ENCODE measurements around the gene SERPINB6. TPM values are rescaled to one million over a fixed set of nuclear protein-coding genes. Genes with fewer than 3 reads are reported as not detected.

Gene SERPINB6
- total and polyA plus RNA-seq, 9 of the 15 experiments (the other 6 are each of a cell fraction or from before 2014, with no cell fraction given), result 86.6 to 211 (median 143) TPM

GRCh38 chr6:2915150-2915549 is 56.2 kb downstream of the SERPINB6 start:
- H3K9me3 ChIP-seq (replicated peaks; ENCODE audit: control insufficient read depth, insufficient read depth, low read depth, low read length), result no peaks in the 10 kb centered on the region
- no peaks in the 10 kb centered on the region for H3K79me2 ChIP-seq (ENCODE audit: control insufficient read depth, insufficient read depth, low read length)
- no peak overlapping the region for H3K4me2 ChIP-seq (ENCODE audit: insufficient read depth, low read length)
- intact Hi-C loops (cut with micrococcal nuclease), result no loop called here
- no peak for DNase-seq (ENCODE audit: extremely low read depth in 1 of 4, low spot score in 3 of 4)
- H3K9ac ChIP-seq (ENCODE audit: insufficient read depth in 1 of 2, low read depth in 2 of 2, low read length in 2 of 2), result no peak overlapping the region
- no peak for FAIRE-seq
- in situ Hi-C loops (cut with MboI), result no loop called here
- 24% methylated on average over 3 of the region's 3 CpGs for WGBS (ENCODE audit: insufficient coverage, low coverage, missing lambda C conversion rate)
- ATAC-seq, result no peak
- H3K27me3 ChIP-seq (ENCODE audit: control insufficient read depth in 2 of 2, insufficient read depth in 2 of 2, low read length in 2 of 2), result no peaks in the 10 kb centered on the region
- peaks cover 2 to 11% of the 10 kb centered on the region in 2 experiments; a peak in 2 of 5 replicates for H3K4me1 ChIP-seq (replicated peaks in 1 of 2; ENCODE audit: control insufficient read depth in 2 of 2, insufficient read depth in 2 of 2, low read length in 2 of 2)
- H3K9me1 ChIP-seq (ENCODE audit: control insufficient read depth, insufficient read depth, low read length), result no peaks in the 10 kb centered on the region
- POLR2A ChIA-PET, result interaction anchor here (1.0 to 2.0 kb wide), 6 partner anchors 9 to 131 kb away, joined by 3 to 7 read pairs (median 4); partner anchors contain the start of gene SERPINB9
- H3K4me3 ChIP-seq, result no peak overlapping the region
- H3K27ac ChIP-seq (ENCODE audit: extremely low read depth, low read depth, low read length), result no peak overlapping the region
- no peaks in the 10 kb centered on the region for H3K36me3 ChIP-seq (ENCODE audit: control insufficient read depth, insufficient read depth, low read length)
- no peak overlapping the region for H2AFZ ChIP-seq (ENCODE audit: low read depth, low read length)
- H4K20me1 ChIP-seq (replicated peaks; ENCODE audit: control insufficient read depth, insufficient read depth, low read length), result no peaks in the 10 kb centered on the region
- BruUV-seq (replicated peaks), result no TSS peak
- CTCF ChIA-PET (ENCODE audit: low intra/inter-chr PET ratio), result no interaction called here
- TF ChIP-seq ZNF655 (CRISPR knock-in tag; IDR thresholded peaks at IDR 0.05) (no peak), CHD4 (IDR thresholded peaks at IDR 0.05; ENCODE audit: insufficient read depth, insufficient replicate concordance, low read depth, low read length, poor library complexity, severe bottlenecking) (no peak), HDAC2 (IDR thresholded peaks at IDR 0.05) (no peak), ATF3 (IDR thresholded peaks at IDR 0.05) (no peak), ATF3 (CRISPR knock-in tag; conservative IDR thresholded peaks at IDR 0.05) (no peak), ZNF3 (CRISPR knock-in tag; IDR thresholded peaks at IDR 0.05) (no peak), HMGN3 (IDR thresholded peaks at IDR 0.05; ENCODE audit: borderline replicate concordance, extremely low read depth, insufficient read length, low read depth, low read length) (no peak), RBM14 (IDR thresholded peaks at IDR 0.05; ENCODE audit: borderline replicate concordance, insufficient read depth, low read depth, low read length) (no peak), DNMT1 (IDR thresholded peaks at IDR 0.05) (no peak), ZBTB49 (CRISPR knock-in tag; IDR thresholded peaks at IDR 0.05; ENCODE audit: borderline replicate concordance) (no peak), CBX3 (IDR thresholded peaks at IDR 0.05; ENCODE audit: borderline replicate concordance in 1 of 2, low read length in 2 of 2) (no peak), CREB3 (tag; conservative IDR thresholded peaks at IDR 0.05; ENCODE audit: low read depth) (no peak), POLR2A (conservative IDR thresholded peaks at IDR 0.05) (no peak), POLR2AphosphoS5 (IDR thresholded peaks at IDR 0.05; ENCODE audit: control insufficient read depth, insufficient read depth, low read depth, low read length) (no peak)

All from K562 (cell line).